ENCODE results near the gene DLG2. TPM values are rescaled to one million over a fixed set of nuclear protein-coding genes. Genes with fewer than 3 reads are reported as not detected.

DLG2 gene
- total RNA-seq, 1 donor from 2014 or later = 0.43 TPM

DNA sequence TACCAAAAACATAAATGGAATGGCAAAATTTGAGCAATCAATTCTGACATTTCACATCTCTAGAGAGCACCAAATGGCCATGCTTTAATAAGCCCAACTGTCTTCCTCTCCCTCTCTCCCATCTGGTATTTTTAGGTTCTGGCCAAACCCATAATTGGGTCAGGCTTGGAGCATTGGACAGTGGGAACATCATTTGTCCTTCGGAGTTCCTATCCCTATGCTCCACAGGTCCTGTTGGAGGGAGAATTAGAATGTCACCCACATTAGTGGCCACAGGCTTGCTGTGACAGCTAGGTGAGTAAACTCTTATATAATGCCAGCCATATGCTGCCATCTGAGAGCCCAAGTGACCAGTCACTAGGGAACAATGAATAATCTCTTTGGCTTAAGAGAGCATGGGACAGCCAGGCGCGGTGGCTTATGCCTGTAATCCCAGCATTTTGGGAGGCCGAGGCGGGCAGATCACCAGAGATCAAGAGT is 2090.0 kb downstream of the DLG2 start:
- no peak overlapping the region for H3K27ac ChIP-seq
- H3K9me3 ChIP-seq = no peaks in the 10 kb centered on the region
- no peaks in the 10 kb centered on the region for H3K36me3 ChIP-seq
- DNase-seq (ENCODE audit: low spot score in 2 of 2) = no peak
- no peaks in the 10 kb centered on the region for H3K4me1 ChIP-seq
- intact Hi-C loops (cut with DNase I) = no loop called here
- H3K4me3 ChIP-seq = no peak overlapping the region
- no peaks in the 10 kb centered on the region for H3K27me3 ChIP-seq
- TF ChIP-seq, protein P1, sequence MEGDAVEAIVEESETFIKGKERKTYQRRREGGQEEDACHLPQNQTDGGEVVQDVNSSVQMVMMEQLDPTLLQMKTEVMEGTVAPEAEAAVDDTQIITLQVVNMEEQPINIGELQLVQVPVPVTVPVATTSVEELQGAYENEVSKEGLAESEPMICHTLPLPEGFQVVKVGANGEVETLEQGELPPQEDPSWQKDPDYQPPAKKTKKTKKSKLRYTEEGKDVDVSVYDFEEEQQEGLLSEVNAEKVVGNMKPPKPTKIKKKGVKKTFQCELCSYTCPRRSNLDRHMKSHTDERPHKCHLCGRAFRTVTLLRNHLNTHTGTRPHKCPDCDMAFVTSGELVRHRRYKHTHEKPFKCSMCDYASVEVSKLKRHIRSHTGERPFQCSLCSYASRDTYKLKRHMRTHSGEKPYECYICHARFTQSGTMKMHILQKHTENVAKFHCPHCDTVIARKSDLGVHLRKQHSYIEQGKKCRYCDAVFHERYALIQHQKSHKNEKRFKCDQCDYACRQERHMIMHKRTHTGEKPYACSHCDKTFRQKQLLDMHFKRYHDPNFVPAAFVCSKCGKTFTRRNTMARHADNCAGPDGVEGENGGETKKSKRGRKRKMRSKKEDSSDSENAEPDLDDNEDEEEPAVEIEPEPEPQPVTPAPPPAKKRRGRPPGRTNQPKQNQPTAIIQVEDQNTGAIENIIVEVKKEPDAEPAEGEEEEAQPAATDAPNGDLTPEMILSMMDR (IDR thresholded peaks at IDR 0.05) = no peak

DNA sequence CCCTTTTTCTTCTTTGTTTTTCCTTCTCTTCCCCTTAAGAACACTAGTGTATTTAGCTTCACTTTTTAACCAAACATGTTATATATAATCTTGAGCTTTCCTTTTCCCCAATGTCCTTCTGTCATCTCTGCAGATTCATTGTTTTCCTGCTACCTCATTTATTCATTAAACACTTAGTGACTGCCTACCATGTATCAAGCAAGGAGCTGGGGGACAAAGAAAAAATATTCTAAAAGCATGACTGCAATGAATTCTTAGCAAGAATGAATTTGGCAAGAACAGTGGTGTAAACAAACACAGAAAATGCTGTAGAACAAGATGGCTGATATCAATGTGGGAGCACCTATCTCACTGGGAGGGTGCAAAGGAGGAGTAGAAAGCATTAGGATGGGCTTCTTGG is 2094.0 kb downstream of the DLG2 start:
- Histone ChIP-seq H3K36me3 (no peaks in the 10 kb centered on the region), H3K9me3 (no peaks in the 10 kb centered on the region), H3K27ac (no peak overlapping the region), H3K4me3 (no peak overlapping the region), H3K27me3 (no peaks in the 10 kb centered on the region), H3K4me1 (no peaks in the 10 kb centered on the region)
- intact Hi-C loops (cut with DNase I) = no loop called here
- DNase-seq (ENCODE audit: low spot score in 2 of 2) = no peak
- TF ChIP-seq, protein P1 (IDR thresholded peaks at IDR 0.05) = no peak

DNA sequence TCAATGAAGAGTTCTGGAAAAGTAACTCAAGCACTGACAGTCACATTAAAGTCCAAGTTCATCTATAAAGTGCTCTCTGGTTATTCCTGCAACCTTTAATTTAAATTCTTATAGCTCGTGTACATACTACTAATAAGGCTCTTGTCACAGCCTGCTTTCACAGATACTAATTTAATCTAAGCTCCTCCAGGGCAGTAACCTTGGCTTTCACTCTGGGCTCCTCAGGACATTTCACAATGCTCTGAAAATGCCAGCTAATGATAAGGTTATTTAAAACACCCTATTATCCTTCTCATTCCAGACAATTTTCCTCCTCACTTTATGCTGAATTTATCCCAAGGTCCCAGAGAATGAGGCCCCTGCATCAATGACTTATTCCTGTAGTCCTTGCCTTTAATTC is 2098.3 kb downstream of the DLG2 start:
- no peaks in the 10 kb centered on the region for H3K27me3 ChIP-seq

DNA sequence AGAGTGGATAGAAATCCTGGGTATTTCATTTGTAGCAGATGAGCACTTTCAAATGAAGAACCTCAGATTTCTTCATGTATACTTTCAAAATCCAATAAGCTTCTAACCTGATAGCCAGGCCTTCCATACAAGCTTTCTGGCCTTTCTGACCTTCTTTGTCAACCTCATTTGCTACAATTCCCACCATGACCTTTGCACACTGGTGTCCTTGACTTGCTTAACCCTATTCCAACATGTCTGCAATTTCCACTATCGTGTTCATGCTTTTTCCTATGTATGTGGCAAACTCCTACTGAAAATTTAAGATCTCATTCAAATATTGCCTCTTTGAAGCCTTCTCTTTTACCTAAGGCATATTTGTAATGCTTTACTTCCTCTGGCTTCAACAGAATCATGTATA is 2098.9 kb downstream of the DLG2 start:
- Histone ChIP-seq H3K4me3 (no peak overlapping the region), H3K27me3 (no peaks in the 10 kb centered on the region), H3K4me1 (no peaks in the 10 kb centered on the region), H3K27ac (no peak overlapping the region), H3K9me3 (no peaks in the 10 kb centered on the region), H3K36me3 (no peaks in the 10 kb centered on the region)
- no peak for DNase-seq (ENCODE audit: low spot score in 2 of 2)
- TF ChIP-seq, protein P1 (IDR thresholded peaks at IDR 0.05) = no peak
- intact Hi-C loops (cut with DNase I) = no loop called here

More for the DNA sequence above, 2098.3 kb downstream of the DLG2 start:
- Histone ChIP-seq H3K4me1 (no peaks in the 10 kb centered on the region), H3K9me3 (no peaks in the 10 kb centered on the region), H3K27ac (no peak overlapping the region), H3K36me3 (no peaks in the 10 kb centered on the region), H3K4me3 (no peak overlapping the region)
- no peak for DNase-seq (ENCODE audit: low spot score in 2 of 2)
- TF ChIP-seq, protein P1 (IDR thresholded peaks at IDR 0.05) = no peak
- intact Hi-C loops (cut with DNase I) = no loop called here

DNA sequence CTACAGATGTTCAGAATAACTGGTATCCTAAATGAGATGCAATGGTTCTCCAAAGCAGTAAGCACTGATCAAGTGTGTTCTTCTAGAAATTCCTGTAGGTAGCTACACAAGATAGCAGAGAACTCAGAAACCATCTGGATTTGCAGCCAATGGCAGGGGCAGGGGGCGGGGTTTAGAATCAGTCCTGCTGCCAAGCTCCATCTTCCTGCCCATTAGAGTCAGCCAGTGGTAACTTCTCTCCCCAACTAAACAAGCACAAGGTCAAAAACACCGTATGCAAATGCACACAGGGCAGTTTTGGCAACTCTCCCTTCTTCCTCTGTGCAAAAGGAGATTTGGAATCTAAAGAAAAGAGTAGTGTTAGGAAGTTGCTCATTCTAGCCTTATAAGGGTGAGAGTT is 2103.5 kb downstream of the DLG2 start:
- no peaks in the 10 kb centered on the region for H3K9me3 ChIP-seq
- H3K27me3 ChIP-seq = no peaks in the 10 kb centered on the region
- H3K4me3 ChIP-seq = no peak overlapping the region
- no peak for DNase-seq (ENCODE audit: low spot score in 2 of 2)
- TF ChIP-seq, protein P1 (IDR thresholded peaks at IDR 0.05) = no peak
- H3K36me3 ChIP-seq = no peaks in the 10 kb centered on the region
- no peak overlapping the region for H3K27ac ChIP-seq
- no peaks in the 10 kb centered on the region for H3K4me1 ChIP-seq
- intact Hi-C loops (cut with DNase I) = no loop called here

DNA sequence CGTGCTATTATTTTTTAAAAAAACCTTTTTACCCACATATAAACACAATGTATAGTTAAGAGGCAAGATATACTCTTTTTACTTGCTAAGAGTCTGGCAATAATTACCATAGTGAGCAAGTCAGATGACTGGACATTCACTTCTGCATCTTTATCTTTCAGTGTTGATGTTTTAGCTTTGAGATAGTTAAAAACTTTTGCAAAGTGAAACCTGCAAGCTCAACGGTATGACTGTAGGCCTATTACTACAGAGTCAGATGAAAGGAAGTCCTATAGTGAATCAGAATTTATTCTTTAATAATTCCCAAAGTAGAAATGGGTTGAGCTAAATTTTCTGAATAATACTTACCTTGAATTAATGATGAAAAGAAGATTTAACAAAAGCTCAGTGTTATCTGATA is 2104.2 kb downstream of the DLG2 start:
- intact Hi-C loops (cut with DNase I) = no loop called here
- Histone ChIP-seq H3K27ac (no peak overlapping the region), H3K4me3 (no peak overlapping the region), H3K4me1 (no peaks in the 10 kb centered on the region), H3K27me3 (no peaks in the 10 kb centered on the region), H3K36me3 (no peaks in the 10 kb centered on the region), H3K9me3 (no peaks in the 10 kb centered on the region)
- no peak for DNase-seq (ENCODE audit: low spot score in 2 of 2)
- TF ChIP-seq, protein P1 (IDR thresholded peaks at IDR 0.05) = no peak
